H1 (cell line): ENCODE measurements around the gene ODC1. TPM values are rescaled to one million over a fixed set of nuclear protein-coding genes. Genes with fewer than 3 reads are reported as not detected.

Experiments used
- CTCF ChIA-PET: fragments of 300-600 bp; sonication (Branson Sonifier 250); formaldehyde crosslinking; loops from one replicate; lab custom pipeline; 2021; ENCODE audit not compliant: partially characterized antibody; lab: Charles Lee
- POLR2A ChIA-PET: fragments of 300-600 bp; sonication (Branson Sonifier 250); formaldehyde crosslinking; loops from one replicate; lab custom pipeline; 2021; ENCODE audit warnings: inconsistent platforms; ENCODE audit not compliant: partially characterized antibody; lab: Charles Lee
- DNase-seq, 2 experiments: peaks; one replicate each; pipeline versions ENCODE4 v3.0.0 to v3.0.0-alpha.2; 2010 to 2022; ENCODE audit warnings: low spot score in 2 of 2, low read depth in 1 of 2, mixed read lengths in 1 of 2
- FAIRE-seq: peaks from 2 replicates; lab custom pipeline; 2011; peaks lifted over from hg19 to GRCh38; lab: Jason Lieb, UNC
- H2AFZ ChIP-seq: 2 replicates; pipeline ENCODE4 v1.8.1; 2012; ENCODE audit warnings: low read length, inconsistent platforms
- H2AK5ac ChIP-seq: 2 replicates; pipeline ENCODE4 v1.6.1; 2013; ENCODE audit warnings: low read depth, low read length
- H2BK120ac ChIP-seq: replicated peaks from 2 replicates; pipeline ENCODE3; 2013; ENCODE audit warnings: low read depth, low read length, inconsistent platforms
- H2BK12ac ChIP-seq: 2 replicates; pipeline ENCODE4 v1.6.1; 2013; ENCODE audit warnings: low read depth, low read length
- H2BK15ac ChIP-seq: 2 replicates; pipeline ENCODE4 v1.6.1; 2013; ENCODE audit warnings: low read length
- H2BK20ac ChIP-seq: 2 replicates; pipeline ENCODE4 v1.6.1; 2013; ENCODE audit warnings: low read length
- H2BK5ac ChIP-seq: 2 replicates; pipeline ENCODE4 v1.6.1; 2013; ENCODE audit warnings: low read depth, low read length
- H3K14ac ChIP-seq: 2 replicates; pipeline ENCODE4 v1.6.1; 2013; ENCODE audit warnings: inconsistent platforms; ENCODE audit not compliant: insufficient read length
- H3K18ac ChIP-seq: 2 replicates; pipeline ENCODE4 v1.6.1; 2013; ENCODE audit warnings: low read length; ENCODE audit errors: extremely low read depth
- H3K23ac ChIP-seq: 2 replicates; pipeline ENCODE4 v1.6.1; 2013; ENCODE audit warnings: inconsistent platforms; ENCODE audit not compliant: insufficient read length
- H3K23me2 ChIP-seq: 2 replicates; pipeline ENCODE4 v1.6.1; 2013; ENCODE audit warnings: low read depth, low read length
- H3K27ac ChIP-seq: 2 replicates; pipeline ENCODE4 v1.6.1; 2011; ENCODE audit warnings: low read depth, low read length, inconsistent platforms
- H3K27me3 ChIP-seq, 4 experiments: replicated peaks in 1 of 4; 1 replicate in 1 of 4; 2 replicates in 3 of 4; pipeline versions ENCODE4 v1.6.1 to v1.8.1; 2011 to 2013; ENCODE audit warnings: low read length in 3 of 4, mild to moderate bottlenecking in 3 of 4, inconsistent platforms in 2 of 4, mixed read lengths in 2 of 4, moderate library complexity in 1 of 4; ENCODE audit not compliant: control insufficient read depth in 3 of 4, insufficient read depth in 3 of 4; ENCODE audit errors: extremely low read depth in 1 of 4
- H3K36me3 ChIP-seq, 4 experiments: 2 replicates each; pipeline versions ENCODE4 v1.6.1 to v1.8.1; 2011 to 2013; ENCODE audit warnings: mild to moderate bottlenecking in 4 of 4, low read length in 3 of 4, moderate library complexity in 2 of 4, control low read depth in 1 of 4, inconsistent platforms in 1 of 4; ENCODE audit not compliant: insufficient read depth in 4 of 4, control insufficient read depth in 2 of 4
- H3K4ac ChIP-seq: replicated peaks from 2 replicates; pipeline ENCODE3; 2013; ENCODE audit warnings: low read length, low read depth, mixed read lengths, inconsistent platforms; ENCODE audit not compliant: insufficient read length
- H3K4me1 ChIP-seq, 4 experiments: replicated peaks in 1 of 4; 1 replicate in 1 of 4; 2 replicates in 3 of 4; pipeline versions ENCODE4 v1.6.1 to v1.8.1; 2011 to 2013; ENCODE audit warnings: low read length in 3 of 4, inconsistent platforms in 2 of 4, mixed read lengths in 1 of 4; ENCODE audit not compliant: insufficient read depth in 4 of 4, control insufficient read depth in 3 of 4
- H3K4me2 ChIP-seq, 2 experiments: 2 replicates each; pipeline versions ENCODE4 v1.6.1 to v1.8.1; 2011 to 2013; ENCODE audit warnings: low read depth in 2 of 2, low read length in 2 of 2, control low read depth in 1 of 2, inconsistent platforms in 1 of 2, mild to moderate bottlenecking in 1 of 2; ENCODE audit not compliant: insufficient read depth in 1 of 2
- H3K4me3 ChIP-seq, 4 experiments: fragments of 200-600, 300-600 bp in 1 of 4; sonication (generic), shearing (Covaris generic), sonication (Bioruptor Twin) in 1 of 4; 2 replicates each; pipeline versions ENCODE4 v1.5.1 to v1.8.1; 2011 to 2016; ENCODE audit warnings: low read length in 4 of 4, low read depth in 3 of 4, control low read depth in 2 of 4, inconsistent platforms in 2 of 4, mild to moderate bottlenecking in 2 of 4, mixed read lengths in 1 of 4, moderate library complexity in 1 of 4; ENCODE audit not compliant: insufficient read depth in 2 of 4; ENCODE audit errors: extremely low read depth in 1 of 4
- H3K56ac ChIP-seq: replicated peaks from 2 replicates; pipeline ENCODE3; 2013; ENCODE audit warnings: low read depth, mild to moderate bottlenecking, mixed read lengths, low read length, inconsistent platforms; ENCODE audit not compliant: insufficient read length
- H3K79me1 ChIP-seq: 2 replicates; pipeline ENCODE4 v1.6.1; 2013; ENCODE audit warnings: low read depth, low read length, control low read depth
- H3K79me2 ChIP-seq, 2 experiments: 2 replicates each; pipeline versions ENCODE4 v1.6.1 to v1.8.1; 2012 to 2013; ENCODE audit warnings: low read length in 2 of 2, mild to moderate bottlenecking in 2 of 2, inconsistent platforms in 1 of 2; ENCODE audit not compliant: insufficient read depth in 2 of 2, control insufficient read depth in 1 of 2
- H3K9ac ChIP-seq, 4 experiments: replicated peaks in 1 of 4; 1 replicate in 1 of 4; 2 replicates in 3 of 4; pipeline versions ENCODE4 v1.6.1 to v1.8.1; 2011 to 2013; ENCODE audit warnings: low read depth in 3 of 4, low read length in 3 of 4, control low read depth in 2 of 4, mild to moderate bottlenecking in 2 of 4, moderate library complexity in 2 of 4, inconsistent platforms in 1 of 4; ENCODE audit errors: extremely low read depth in 1 of 4
- H3K9me3 ChIP-seq, 2 experiments: 2 replicates each; pipeline versions ENCODE4 v1.6.1 to v1.8.1; 2012 to 2013; ENCODE audit warnings: mild to moderate bottlenecking in 2 of 2, moderate library complexity in 2 of 2, control low read depth in 1 of 2, inconsistent platforms in 1 of 2, low read depth in 1 of 2, low read length in 1 of 2, mixed read lengths in 1 of 2; ENCODE audit not compliant: insufficient read depth in 2 of 2
- H4K20me1 ChIP-seq, 2 experiments: replicated peaks in 1 of 2; 2 replicates each; pipeline versions ENCODE3 to v1.8.1; 2011 to 2013; ENCODE audit warnings: inconsistent platforms in 2 of 2, low read length in 2 of 2, mild to moderate bottlenecking in 1 of 2; ENCODE audit not compliant: insufficient read depth in 2 of 2, control insufficient read depth in 1 of 2
- H4K5ac ChIP-seq: 2 replicates; pipeline ENCODE4 v1.6.1; 2013; ENCODE audit warnings: low read length, low read depth, mixed read lengths, inconsistent platforms; ENCODE audit not compliant: insufficient read length
- H4K8ac ChIP-seq: 2 replicates; pipeline ENCODE4 v1.8.0; 2013; ENCODE audit warnings: mild to moderate bottlenecking, moderate library complexity, low read length, inconsistent platforms; ENCODE audit not compliant: insufficient read depth; ENCODE audit errors: extremely low read depth
- H4K91ac ChIP-seq: replicated peaks from 2 replicates; pipeline ENCODE3; 2013; ENCODE audit warnings: low read length, mixed read lengths, inconsistent platforms; ENCODE audit not compliant: insufficient read length
- GABPA ChIP-seq: IDR thresholded peaks from 2 replicates; pipeline ENCODE4 v1.6.1; 2011; ENCODE audit warnings: mild to moderate bottlenecking, low read length, moderate library complexity, borderline replicate concordance; ENCODE audit not compliant: insufficient read depth
- POU5F1 ChIP-seq: IDR thresholded peaks from 2 replicates; pipeline ENCODE4 v1.6.1; 2011; ENCODE audit warnings: low read depth, mild to moderate bottlenecking, low read length, moderate library complexity
- SIN3A ChIP-seq, 2 experiments: IDR thresholded peaks in 1 of 2; conservative IDR thresholded peaks in 1 of 2; 2 replicates each; pipeline ENCODE4 v1.6.1; 2011 to 2012; ENCODE audit warnings: low read length in 2 of 2, improper control_type of control experiment in 1 of 2, low read depth in 1 of 2, mild to moderate bottlenecking in 1 of 2
- YY1 ChIP-seq: IDR thresholded peaks from 2 replicates; pipeline ENCODE4 v1.6.1; 2011; ENCODE audit warnings: low read depth, mild to moderate bottlenecking, low read length
- WGBS, 2 experiments: shearing (Covaris generic) in 1 of 2; methylation state at CpG; one replicate each; pipeline versions ENCODE4 v1.1.6 to v1.1.7; 2013 to 2015; ENCODE audit warnings: low lambda C conversion rate in 2 of 2, mixed read lengths in 2 of 2, inconsistent platforms in 1 of 2, low coverage in 1 of 2, missing lambda C conversion rate in 1 of 2; ENCODE audit not compliant: insufficient replicate concordance in 2 of 2, insufficient coverage in 1 of 2, insufficient read length in 1 of 2; ENCODE audit errors: extremely low coverage in 1 of 2, missing lambda C conversion rate in 1 of 2; 5-methylcytosine and 5-hydroxymethylcytosine counted together
- polyA plus RNA-seq, 7 experiments: library from polyadenylated mRNA; depleted of rRNA in 3 of 7; stranded (reverse) in 5 of 7; unstranded in 2 of 7; fragments of >200 nt in 5 of 7; fragments of 200-250 nt in 2 of 7; gene quantifications; 1 replicate in 5 of 7; 2 replicates in 1 of 7; 4 replicates in 1 of 7; pipeline versions ENCODE4 v1.2.1 to v1.2.3, GENCODE V29; 2011 to 2013; ENCODE audit warnings: missing spikeins in 2 of 7, mixed read lengths in 2 of 7
- total RNA-seq: library from RNA; stranded (reverse); fragmentation: NEBNext Ultra II Directional; extraction: Animal tissue kit (Norgen Biotek cat#: 25700); gene quantifications from 2 replicates; pipeline ENCODE4 v1.2.1, GENCODE V29; 2021

The ODC1 gene
- total and polyA plus RNA-seq, 2 of the 8 experiments (the other 6 are each of a cell fraction or from before 2014, with no cell fraction given), result 57.2 to 76.7 TPM

DNA sequence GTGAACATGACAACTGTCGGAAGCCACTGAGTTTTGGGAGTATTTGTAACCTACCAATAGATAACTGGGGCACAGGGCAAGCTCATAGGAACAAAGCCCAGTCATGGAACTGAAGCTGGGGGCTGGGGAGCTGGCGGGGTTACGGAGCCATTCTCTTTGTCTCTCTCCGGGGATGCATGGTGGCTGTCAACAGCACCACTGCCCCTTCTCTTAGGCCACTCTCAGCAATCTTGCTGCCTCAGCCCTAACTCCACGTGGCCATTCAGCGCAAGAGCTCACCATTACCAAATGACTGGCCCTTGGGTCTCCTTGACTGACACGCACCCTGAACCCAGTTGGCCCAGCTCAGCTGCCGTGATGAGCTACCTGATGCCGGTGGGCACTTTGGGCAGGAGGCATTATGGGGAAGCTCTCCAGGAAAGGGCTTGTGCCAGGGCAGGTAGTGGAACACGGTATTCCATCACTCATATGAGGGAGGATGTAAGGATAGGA is 33.6 kb upstream of the ODC1 start:
- H3K14ac ChIP-seq, result no peak overlapping the region
- no peak overlapping the region for H3K9ac ChIP-seq
- H3K79me2 ChIP-seq, result no peaks in the 10 kb centered on the region
- no peaks in the 10 kb centered on the region for H3K79me1 ChIP-seq
- H4K20me1 ChIP-seq, result no peaks in the 10 kb centered on the region
- H3K4ac ChIP-seq, result no peak overlapping the region
- no peak overlapping the region for H2BK12ac ChIP-seq
- no peak overlapping the region for H3K4me3 ChIP-seq
- H3K18ac ChIP-seq, result no peak overlapping the region; the same call in 1 of the 2 replicates
- no peaks in the 10 kb centered on the region for H3K23me2 ChIP-seq
- POLR2A ChIA-PET, result interaction anchor here (0.8 kb wide), 1 partner anchor 241 kb away, joined by 3 read pairs; no protein-coding TSS in a partner anchor
- no peak overlapping the region for H4K5ac ChIP-seq
- H2BK5ac ChIP-seq, result no peak overlapping the region
- WGBS, 2 experiments, result 86% methylated on average over 10 of the region's 10 CpGs; no CpG with 5 or more reads in 1 of the 2 experiments
- H3K9me3 ChIP-seq, result no peaks in the 10 kb centered on the region
- no peaks in the 10 kb centered on the region; a peak in 1 of 7 replicates for H3K4me1 ChIP-seq
- no peaks in the 10 kb centered on the region for H3K36me3 ChIP-seq
- no peak for DNase-seq
- TF ChIP-seq SIN3A (conservative IDR thresholded peaks at IDR 0.05 in 1 of 2, IDR thresholded peaks at IDR 0.05 in 1 of 2; ENCODE audit: low read depth in 1 of 2, low read length in 2 of 2) (no peak), YY1 (no peak), POU5F1 (no peak), GABPA (no peak)
- H3K56ac ChIP-seq, result no peak overlapping the region
- no peak overlapping the region for H3K4me2 ChIP-seq
- no peak overlapping the region for H3K27ac ChIP-seq
- H2BK120ac ChIP-seq, result no peak overlapping the region
- no peaks in the 10 kb centered on the region; a peak in 1 of 7 replicates for H3K27me3 ChIP-seq
- H2BK20ac ChIP-seq, result no peak overlapping the region
- no peak for FAIRE-seq
- no peak overlapping the region for H2AK5ac ChIP-seq
- H2AFZ ChIP-seq, result 0 out of 2 replicates have a peak overlapping the region, but pooled peaks have one; percentile 19
- no peak overlapping the region for H4K91ac ChIP-seq
- no peak overlapping the region for H4K8ac ChIP-seq
- H2BK15ac ChIP-seq, result no peak overlapping the region
- CTCF ChIA-PET, result interaction anchor here (0.6 to 1.7 kb wide), 4 partner anchors 15 to 770 kb away, joined by 3 to 5 read pairs (median 4); no protein-coding TSS in a partner anchor
- H3K23ac ChIP-seq, result no peak overlapping the region
